ENCODE results near the gene MRPL20.

Gene MRPL20

GRCh38 chr1:1393428-1393827, 13.7 kb downstream of the MRPL20 start:
- Histone ChIP-seq H3K9me3 (ENCODE audit: control insufficient read depth, insufficient read depth, low read length) (no peaks in the 10 kb centered on the region), H3K36me3 (ENCODE audit: control insufficient read depth, low read length) (peaks cover 91% of the 10 kb centered on the region), H3K4me3 (ENCODE audit: low read length) (no peak overlapping the region), H3K4me1 (ENCODE audit: control insufficient read depth, low read length) (peaks cover 14% of the 10 kb centered on the region), H3K9me2 (replicated peaks; ENCODE audit: control insufficient read depth, low read length) (no peaks in the 10 kb centered on the region), H4K20me1 (ENCODE audit: control insufficient read depth, insufficient read depth, low read depth, low read length) (peaks cover 3% of the 10 kb centered on the region; the same call in 1 of the 2 replicates), H3K79me2 (ENCODE audit: control insufficient read depth, low read length) (peaks cover 59% of the 10 kb centered on the region), H3K4me2 (ENCODE audit: low read length) (no peak overlapping the region), H3F3A (ENCODE audit: control insufficient read depth, insufficient read depth) (no peaks in the 10 kb centered on the region), H3K27me3 (ENCODE audit: control insufficient read depth, low read length) (no peaks in the 10 kb centered on the region), H3K27ac (ENCODE audit: low read depth, low read length) (no peak overlapping the region)
- TF ChIP-seq CTCF (IDR thresholded peaks at IDR 0.05; ENCODE audit: low read depth, low read length, poor library complexity, severe bottlenecking) (no peak), EZH2phosphoT487 (IDR thresholded peaks at IDR 0.05; ENCODE audit: borderline replicate concordance, low read length) (no peak)

DNA sequence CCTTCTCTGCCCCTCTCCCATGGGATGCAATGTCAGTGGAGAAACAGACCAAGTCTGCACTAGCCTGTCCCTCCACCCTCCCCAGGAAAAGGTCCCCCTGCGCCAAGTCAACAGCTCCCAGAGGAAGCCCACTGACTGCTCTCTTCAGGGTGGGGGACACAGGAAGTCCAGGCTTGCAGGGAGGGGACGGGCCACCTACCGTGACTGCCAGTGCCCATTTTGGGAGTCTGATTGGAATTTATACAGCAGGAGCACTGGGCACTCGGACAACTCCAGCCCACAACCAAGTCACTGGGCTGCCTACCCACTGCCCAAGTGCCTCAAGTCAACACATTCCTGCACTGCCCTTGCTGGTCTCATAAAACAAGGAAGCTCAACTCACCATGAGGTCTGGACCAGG, 14.1 kb downstream of the MRPL20 start:
- no peaks in the 10 kb centered on the region for H3K9me3 ChIP-seq (ENCODE audit: control insufficient read depth, insufficient read depth, low read length)
- H3K4me2 ChIP-seq (ENCODE audit: low read length), result no peak overlapping the region
- peaks cover 3% of the 10 kb centered on the region; the same call in 1 of the 2 replicates for H4K20me1 ChIP-seq (ENCODE audit: control insufficient read depth, insufficient read depth, low read depth, low read length)
- H3K27ac ChIP-seq (ENCODE audit: low read depth, low read length), result no peak overlapping the region
- H3K4me1 ChIP-seq (ENCODE audit: control insufficient read depth, low read length), result peaks cover 11% of the 10 kb centered on the region
- H3K27me3 ChIP-seq (ENCODE audit: control insufficient read depth, low read length), result no peaks in the 10 kb centered on the region
- peaks cover 55% of the 10 kb centered on the region for H3K79me2 ChIP-seq (ENCODE audit: control insufficient read depth, low read length)
- H3K4me3 ChIP-seq (ENCODE audit: low read length), result no peak overlapping the region
- no peaks in the 10 kb centered on the region for H3F3A ChIP-seq (ENCODE audit: control insufficient read depth, insufficient read depth)
- H3K9me2 ChIP-seq (replicated peaks; ENCODE audit: control insufficient read depth, low read length), result no peaks in the 10 kb centered on the region
- peaks cover 91% of the 10 kb centered on the region for H3K36me3 ChIP-seq (ENCODE audit: control insufficient read depth, low read length)
- TF ChIP-seq EZH2phosphoT487 (IDR thresholded peaks at IDR 0.05; ENCODE audit: borderline replicate concordance, low read length) (no peak), CTCF (IDR thresholded peaks at IDR 0.05; ENCODE audit: low read depth, low read length, poor library complexity, severe bottlenecking) (no peak)

GRCh38 chr1:1391225-1391624, 15.9 kb downstream of the MRPL20 start:
- Histone ChIP-seq H3K4me3 (ENCODE audit: low read length) (no peak overlapping the region), H3K79me2 (ENCODE audit: control insufficient read depth, low read length) (peaks cover 44% of the 10 kb centered on the region), H4K20me1 (ENCODE audit: control insufficient read depth, insufficient read depth, low read depth, low read length) (peaks cover 3% of the 10 kb centered on the region), H3K36me3 (ENCODE audit: control insufficient read depth, low read length) (peaks cover 97% of the 10 kb centered on the region), H3K27ac (ENCODE audit: low read depth, low read length) (no peak overlapping the region), H3K4me2 (ENCODE audit: low read length) (no peak overlapping the region), H3K9me2 (replicated peaks; ENCODE audit: control insufficient read depth, low read length) (no peaks in the 10 kb centered on the region), H3F3A (ENCODE audit: control insufficient read depth, insufficient read depth) (no peaks in the 10 kb centered on the region), H3K9me3 (ENCODE audit: control insufficient read depth, insufficient read depth, low read length) (no peaks in the 10 kb centered on the region), H3K27me3 (ENCODE audit: control insufficient read depth, low read length) (no peaks in the 10 kb centered on the region), H3K4me1 (ENCODE audit: control insufficient read depth, low read length) (no peaks in the 10 kb centered on the region)
- no peak for TF ChIP-seq EZH2phosphoT487 (IDR thresholded peaks at IDR 0.05; ENCODE audit: borderline replicate concordance, low read length)
- no peak for TF ChIP-seq CTCF (IDR thresholded peaks at IDR 0.05; ENCODE audit: low read depth, low read length, poor library complexity, severe bottlenecking)
